Forelimb muscle (tissue), 1 donor: ENCODE data around the gene ALK. TPM values are rescaled to one million over a fixed set of nuclear protein-coding genes. Genes with fewer than 3 reads are reported as not detected.

Experiments
- DNase-seq: peaks from one replicate; pipeline ENCODE4 v3.0.0-alpha.2; 2013; ENCODE audit warnings: low read depth
- polyA plus RNA-seq: library from polyadenylated mRNA; unstranded; fragments of 120-200 nt; gene quantifications from one replicate; pipeline ENCODE4 v1.2.1, GENCODE V29; 2013; ENCODE audit not compliant: insufficient read length

The ALK gene
- polyA plus RNA-seq, 1 donor = 0.03 TPM

DNA sequence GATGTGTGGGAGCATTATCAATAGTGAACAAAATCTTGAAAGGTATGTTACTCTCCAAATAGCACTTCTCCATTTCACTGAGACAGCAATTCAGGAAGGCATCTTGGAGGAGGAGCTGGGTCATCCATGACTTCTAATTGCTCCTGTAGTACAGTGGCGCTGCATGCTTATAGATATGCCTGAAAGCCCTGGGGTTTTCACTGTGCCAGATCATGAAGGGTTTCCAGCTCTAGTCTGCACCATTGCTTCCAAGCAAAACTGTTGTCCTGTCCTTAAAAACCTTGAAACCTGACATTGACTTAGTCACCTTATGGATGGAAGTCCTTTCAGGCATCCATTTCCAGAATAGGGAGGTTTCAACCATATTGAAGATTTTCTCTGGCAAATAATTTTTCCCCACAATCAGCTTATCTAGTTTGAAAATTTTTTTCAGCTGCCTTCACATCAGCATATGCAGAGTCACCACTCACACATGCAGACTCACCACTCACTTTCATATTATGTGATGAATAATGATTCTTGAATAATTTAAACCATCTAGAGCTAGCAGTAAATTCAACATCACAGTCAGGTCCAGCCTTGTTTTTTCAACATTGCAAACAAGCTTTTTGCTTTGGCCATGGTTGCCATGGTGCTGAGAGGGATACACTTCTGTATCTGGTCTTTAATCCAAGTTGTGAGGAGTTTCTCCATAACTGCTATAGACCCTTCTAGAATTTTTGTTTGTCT lies 509.0 kb downstream of the ALK start:
- no peak for DNase-seq

DNA sequence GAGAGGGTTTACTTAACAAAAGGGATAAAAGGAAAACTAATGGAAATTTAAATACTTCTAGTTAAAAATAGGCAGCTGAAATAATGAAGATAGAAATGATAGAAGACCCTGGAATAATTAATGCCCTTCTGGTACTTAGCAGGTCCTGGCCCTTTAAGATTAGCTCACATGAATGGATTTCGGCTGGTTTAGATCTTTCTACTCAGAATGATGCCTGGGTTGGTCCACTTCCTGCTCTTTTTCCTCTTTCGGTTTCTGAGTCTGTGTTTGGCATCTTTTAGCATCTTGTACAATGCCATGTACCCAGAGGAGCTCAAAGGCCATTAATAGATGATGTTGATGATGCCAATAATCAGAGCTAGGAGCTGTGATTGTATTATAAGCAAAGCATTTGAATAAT lies 515.7 kb downstream of the ALK start:
- no peak for DNase-seq

DNA sequence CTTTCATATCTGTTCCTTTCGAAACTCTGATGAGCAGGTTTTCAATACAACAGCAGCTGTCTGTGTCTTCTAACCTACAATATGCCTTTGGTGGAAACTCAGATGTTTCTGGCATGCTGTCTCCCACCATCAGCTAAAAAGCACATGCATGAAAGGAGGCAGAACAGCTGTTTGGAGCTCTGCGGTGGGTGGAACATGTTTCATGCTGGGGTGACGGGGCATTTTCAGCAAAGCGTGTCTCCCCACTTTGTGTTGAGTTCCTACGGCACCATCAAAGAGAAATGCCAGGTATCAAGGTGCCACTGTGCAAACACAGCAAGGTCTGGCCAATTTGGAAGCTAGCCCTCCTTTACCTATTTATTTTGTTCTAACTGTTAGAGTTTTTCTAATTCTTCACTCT lies 516.1 kb downstream of the ALK start:
- DNase-seq = no peak

DNA sequence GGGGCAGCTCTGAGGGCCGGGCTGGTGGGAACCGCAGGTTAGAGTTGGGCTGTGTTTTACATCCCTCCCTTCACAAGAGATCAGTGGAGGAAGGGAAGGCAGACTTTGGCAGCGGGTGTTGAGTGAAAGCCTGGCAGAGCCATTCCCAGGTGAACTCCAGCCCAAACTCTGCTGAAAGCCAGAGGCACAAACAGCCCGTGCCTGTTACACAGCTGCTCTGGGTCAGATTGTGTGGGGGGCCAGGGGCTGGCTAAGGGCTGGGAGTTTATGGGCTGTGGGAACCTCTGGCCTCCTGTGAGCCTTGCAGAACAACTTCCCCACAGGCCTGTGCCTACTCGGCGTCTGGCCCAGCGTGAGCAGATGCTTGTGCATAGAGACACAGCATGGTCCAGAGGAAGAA lies 519.4 kb downstream of the ALK start:
- no peak for DNase-seq

DNA sequence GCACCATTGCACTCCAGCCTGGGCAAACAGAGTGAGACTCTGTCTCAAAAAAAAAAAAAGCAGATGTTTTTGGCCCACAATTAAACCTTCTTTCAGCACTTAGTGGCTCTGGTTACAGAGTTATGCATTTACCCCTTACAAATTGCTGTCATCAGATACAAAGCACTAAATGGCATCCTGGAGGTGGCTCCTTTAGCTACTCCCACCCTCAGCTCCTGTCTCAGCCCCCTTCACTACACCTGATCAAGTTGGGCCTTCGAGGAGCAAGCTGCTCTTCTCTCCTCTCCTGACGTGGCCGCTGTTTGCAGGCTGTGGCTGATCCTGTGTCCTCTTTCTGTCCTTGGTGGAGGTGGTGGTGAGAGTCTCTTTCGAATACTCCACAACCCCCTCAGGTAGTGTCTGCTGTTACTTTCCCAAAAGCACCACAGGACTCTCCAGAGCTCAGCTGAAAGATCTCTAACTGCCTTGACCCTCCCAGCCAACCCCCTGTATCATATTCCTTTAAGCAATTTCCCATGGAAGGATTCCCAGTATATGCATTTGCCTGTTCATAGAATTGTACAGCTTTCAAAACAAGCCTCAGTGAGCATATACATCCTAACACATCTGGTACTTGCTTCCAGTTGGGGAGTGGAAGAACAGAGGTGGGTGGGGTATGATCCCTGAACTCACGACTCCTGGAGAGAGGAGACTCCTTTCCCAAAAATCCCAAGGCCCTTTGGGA lies 520.3 kb downstream of the ALK start:
- DNase-seq = no peak

DNA sequence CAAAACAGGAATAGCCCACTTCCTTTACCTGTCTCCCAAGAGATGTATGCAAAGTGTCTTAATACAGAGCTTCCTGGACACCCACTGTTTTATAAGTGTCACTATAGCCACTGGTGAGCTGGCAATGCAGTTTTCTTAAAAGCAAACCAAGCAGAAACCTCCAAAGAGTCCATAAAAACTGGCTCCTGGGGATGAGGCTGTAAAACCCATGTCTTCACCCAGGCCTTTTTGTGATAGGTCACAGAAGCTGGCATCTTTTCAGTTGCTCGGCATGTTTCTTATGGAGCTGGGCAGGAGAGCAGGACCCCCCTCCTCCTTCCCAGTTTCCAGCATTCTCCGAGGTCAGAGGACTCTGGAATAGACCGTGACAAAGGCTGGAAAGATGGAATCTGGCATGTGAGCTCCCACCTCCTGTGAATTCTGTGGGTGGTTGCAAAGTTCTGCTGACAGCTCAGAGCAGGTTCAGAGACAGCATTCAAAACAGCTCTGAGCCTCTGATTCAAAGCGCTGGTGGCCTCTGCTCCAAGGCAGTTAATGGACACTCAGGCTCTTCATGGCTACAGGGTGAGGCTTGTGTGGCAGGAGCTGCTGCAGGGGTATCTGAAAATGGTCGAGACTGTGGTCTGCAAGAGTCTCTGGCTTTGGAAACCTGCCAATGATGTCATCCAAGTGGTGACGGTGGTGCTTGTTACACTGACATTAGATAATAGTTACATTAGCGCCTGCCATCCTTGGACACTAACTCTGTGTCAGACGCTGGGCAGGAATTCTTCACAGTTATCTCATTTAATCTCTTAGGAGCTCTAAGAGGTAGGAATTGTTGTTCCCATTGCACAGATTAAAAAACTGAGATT lies 522.8 kb downstream of the ALK start:
- no peak for DNase-seq

DNA sequence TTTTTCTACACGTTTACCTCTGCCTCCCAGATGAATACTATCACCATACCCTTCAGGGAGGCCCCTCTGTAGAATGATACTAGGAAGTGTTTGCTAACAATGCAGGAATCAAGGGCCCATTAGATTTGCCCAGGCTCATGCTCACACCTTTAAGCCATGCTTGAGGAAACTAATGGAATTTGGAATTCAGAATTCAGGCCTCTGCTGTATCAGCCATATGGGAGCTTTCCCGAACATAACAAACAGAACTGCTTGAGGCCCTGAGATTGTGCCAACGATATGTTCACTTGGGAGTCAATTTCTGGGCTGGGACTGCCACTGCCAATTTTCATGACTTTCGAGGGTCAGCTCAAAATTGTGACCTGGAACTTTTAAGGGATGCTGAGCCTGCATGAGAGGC lies 523.7 kb downstream of the ALK start:
- no peak for DNase-seq

DNA sequence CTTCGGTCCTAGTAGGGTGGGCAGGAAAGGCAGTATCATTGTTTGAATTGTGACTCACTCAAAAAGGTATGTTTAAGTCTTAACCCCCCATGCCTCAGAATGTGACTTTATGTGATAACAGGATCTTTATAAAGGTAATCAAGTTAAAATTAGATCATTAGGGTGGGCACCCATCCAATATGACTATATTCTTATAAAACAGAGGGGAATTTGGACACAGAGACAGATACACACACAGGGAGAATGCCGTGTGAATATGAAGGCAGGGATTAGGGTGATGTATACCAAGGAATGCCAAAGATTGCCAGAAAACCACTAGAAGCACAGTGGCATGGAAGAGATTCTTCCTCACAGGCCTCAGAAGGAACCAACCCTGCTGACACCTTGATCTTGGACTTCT lies 524.3 kb downstream of the ALK start:
- DNase-seq = no peak

DNA sequence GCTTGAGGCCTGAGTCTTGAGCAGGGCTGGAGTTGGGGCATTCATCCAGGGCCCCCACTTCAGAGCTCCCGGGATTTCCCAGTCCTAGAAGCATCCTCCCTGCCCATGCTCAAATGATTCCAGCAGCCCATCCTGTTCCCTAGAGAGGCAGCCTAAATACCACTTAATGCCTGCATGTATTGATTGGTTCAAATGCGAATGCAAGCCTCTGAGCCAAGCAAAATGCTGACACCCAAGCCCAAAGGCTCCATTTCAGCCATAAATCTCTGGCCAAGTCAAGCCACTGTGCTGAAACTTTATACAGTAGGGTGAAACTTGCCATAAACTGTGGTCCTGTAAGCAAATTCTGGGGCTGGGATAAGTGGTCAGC lies 526.4 kb downstream of the ALK start:
- no peak for DNase-seq

DNA sequence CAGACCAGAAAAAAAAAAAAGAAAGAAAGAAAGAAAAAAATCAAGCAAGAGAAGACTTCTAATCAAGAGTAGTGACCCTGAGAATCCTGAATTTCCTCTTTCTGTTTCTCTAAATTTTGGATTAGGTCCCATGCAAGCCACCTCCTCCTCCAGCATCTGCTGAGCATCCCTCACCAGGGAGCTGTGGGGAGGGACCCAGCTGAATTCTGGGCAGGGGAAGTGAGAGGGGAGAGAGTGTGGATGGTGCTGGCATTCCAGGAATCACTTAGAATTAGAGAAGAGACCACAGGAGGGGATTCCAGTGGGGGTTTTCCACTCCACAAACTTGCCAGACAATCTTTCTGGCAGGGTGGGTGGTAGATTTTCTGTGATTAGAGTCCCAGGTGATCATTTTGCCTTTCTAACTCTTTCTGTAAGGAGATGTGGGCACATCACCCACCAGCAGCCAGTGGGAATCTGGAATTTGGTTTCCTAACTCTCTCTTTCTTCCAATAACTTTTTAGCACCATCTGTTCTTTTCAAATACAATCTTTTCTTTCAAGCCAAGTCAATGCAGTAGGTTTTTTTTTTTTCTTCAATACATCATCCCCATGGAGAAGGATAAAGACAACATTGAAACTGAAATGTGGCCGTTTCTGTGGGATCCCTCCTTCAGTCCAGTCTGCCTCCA lies 526.9 kb downstream of the ALK start:
- DNase-seq = no peak

DNA sequence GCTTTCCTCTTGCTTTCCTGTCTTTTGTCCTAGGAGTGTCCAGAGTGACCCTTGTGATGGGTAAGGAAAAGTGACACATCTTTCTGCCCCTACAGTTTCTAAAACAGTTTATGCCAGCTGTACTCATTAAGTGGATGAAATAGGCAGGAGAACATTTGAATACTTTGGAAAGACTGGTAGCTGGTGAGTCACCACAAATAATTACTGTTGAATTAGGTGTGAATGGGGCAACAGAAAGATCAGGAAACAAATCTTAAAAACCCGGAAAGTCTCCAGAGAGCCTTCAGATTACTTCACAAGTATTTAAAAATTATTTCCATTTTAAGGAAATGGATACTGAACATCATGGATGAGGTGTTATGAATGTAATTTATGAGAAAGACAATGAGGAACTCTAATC lies 527.7 kb downstream of the ALK start:
- no peak for DNase-seq

DNA sequence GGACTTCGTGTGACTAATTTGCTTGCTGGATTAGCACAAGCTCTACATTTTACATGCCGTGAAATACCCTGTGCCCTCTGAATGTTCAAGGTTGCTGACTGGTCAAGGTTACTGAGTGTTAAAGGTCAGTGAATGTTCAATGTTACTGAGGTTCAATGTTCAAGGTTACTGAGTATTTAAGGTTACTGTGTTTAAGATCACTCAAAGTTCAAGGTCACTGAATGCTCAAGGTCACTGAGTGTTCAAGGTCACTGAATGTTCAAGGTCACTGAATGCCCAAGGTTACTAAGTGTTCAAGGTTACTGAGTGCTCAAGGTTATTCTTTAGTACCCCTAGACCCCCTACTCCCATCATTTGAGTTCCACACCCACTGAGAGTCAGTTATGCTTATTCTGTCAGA lies 528.6 kb downstream of the ALK start:
- no peak for DNase-seq

DNA sequence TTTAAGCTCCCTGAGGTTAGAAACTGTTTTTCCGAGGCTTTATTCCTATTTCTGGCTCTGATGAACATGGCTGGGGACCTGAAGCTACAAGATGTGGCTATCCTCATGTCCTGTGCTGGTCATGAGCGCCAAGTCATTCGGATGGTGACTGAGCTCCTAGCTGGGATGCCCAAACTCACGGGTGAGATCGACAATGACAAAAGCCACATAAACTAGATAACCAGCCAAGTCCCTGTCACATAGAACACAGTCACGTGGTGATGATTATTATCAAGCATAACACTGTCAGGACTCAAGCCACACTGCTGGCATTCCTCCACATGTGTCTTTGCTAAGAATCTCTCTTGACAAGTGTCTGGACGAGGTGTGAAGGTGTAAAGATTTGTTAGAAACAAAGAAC lies 531.2 kb downstream of the ALK start:
- DNase-seq = no peak

DNA sequence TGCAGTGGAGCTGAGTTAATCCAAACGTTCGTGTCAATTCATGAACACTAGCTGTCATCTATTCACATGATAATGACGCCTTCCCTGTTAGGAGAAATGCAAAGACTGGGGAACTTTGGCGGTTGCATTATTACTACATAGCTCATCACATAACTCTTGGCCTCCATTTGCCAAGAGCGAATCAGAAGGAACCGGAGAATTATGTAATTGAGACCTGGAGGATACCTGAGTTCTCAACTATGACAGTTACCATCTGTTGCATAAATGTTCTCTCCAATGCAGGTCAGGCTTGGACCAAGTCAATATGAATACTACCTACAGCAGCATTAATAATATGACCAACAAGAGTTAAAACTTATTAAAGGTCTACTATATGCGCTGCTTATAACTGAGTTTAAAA lies 531.7 kb downstream of the ALK start:
- no peak for DNase-seq

DNA sequence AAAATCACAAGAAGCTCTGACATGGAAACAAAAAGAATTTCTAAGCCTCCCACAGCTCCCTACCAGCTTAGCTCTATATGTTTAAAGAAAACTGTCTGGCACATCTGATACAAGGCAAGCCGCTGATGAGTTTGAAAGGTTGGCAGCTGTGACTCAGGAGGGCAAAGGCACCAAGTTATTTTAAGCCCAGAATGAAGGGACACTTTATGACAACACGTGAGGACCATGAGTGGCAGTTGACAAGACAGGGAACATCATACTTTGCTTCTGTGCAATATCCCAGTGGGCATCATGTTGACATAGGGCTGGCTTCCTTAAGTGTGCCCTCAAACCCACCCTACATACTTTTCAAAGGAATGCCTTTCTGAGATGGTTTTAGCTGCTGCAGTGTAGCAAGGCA lies 533.3 kb downstream of the ALK start:
- DNase-seq = no peak

DNA sequence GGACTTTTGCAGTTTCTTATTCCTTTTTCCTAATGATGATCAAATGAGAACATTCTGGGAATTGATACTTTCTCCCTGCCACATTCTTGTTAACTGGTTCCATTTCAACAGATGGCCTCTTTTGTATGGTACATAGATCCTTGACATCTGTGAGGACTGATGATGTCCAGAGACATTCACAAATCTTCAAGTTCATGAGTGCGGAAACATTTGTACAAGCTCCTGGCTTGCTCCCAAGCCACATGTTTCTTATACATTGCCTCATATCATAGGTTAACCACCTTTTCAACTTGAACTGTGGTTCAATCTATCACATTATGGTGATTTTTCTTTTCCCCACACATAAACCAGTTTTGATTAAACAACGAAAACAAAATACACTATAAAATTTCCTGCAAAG lies 538.9 kb downstream of the ALK start:
- DNase-seq = no peak

DNA sequence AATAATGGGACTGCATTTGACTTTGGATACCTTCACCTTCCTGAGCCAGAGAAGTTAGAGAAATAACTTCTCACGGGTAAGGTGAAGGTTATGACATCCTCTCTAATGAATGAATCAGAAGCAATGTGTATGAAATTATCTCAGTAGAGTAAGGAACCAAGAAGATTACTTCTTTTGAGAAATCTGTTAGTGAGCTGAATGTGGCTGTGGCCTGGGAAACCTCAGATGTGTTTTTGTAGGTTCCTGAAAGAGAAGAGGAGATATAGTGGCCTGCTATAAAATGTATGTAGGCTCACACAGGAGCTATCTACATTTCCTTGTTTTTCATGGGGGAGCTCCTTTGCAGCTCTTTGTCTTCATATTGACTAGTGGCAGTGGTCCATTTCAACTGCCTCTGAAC lies 543.6 kb downstream of the ALK start:
- DNase-seq = no peak

DNA sequence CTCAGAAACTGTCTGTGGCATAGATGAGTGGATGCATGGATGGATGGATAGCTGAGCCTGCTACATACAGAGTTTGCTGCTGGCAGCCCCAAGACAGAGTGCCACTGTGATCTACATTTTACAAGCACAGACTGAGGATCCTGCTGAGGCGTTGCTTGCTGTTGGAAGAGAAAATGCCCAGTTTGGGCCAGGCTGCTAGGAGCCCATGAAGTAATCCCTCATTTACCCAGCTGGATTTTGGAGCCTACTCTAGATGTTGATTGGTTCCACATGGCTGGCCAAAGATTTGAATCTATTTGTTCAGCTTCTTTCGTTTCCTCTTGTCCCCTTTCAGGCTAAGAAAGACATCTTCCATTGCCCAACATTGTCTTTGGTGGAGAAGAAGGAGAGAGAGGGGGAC lies 544.8 kb downstream of the ALK start:
- DNase-seq = no peak

DNA sequence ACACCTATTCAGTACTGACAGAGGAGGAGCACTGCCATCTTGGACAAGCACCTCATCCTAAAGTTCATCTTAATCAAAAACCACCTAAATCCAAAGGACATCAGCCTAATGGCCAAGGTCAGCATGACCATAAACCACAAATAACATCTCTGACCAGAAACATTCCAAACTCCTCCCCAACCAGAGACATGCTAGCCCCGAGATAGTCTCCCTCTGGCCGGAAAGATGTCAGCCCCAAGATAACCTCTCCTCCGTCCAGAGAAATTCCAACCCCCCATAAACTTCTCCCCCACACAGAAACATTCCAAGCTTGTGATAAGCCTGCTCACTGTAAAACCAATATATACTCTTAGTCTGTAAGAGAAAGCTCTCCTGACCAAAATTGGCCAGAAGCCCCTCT lies 545.5 kb downstream of the ALK start:
- no peak for DNase-seq

DNA sequence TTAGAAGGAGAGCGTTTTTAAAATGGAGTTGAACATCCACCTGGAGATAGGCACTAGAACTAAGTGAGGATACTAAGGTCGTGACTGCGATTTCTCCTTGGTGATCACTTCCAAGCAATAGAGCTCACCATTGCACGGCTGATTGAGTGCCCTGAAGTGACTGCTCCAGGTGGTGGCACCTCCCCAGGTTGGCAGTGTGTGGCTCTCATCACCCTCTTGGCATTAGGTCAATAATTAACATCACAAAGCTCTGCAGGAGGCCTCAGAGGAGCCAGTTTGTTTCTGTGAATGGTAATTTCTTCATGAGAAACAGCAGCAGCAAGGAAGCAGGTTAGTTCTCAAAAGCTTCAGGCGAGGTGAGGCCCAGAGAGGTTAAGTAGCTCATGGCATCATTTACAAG lies 546.6 kb downstream of the ALK start:
- no peak for DNase-seq

DNA sequence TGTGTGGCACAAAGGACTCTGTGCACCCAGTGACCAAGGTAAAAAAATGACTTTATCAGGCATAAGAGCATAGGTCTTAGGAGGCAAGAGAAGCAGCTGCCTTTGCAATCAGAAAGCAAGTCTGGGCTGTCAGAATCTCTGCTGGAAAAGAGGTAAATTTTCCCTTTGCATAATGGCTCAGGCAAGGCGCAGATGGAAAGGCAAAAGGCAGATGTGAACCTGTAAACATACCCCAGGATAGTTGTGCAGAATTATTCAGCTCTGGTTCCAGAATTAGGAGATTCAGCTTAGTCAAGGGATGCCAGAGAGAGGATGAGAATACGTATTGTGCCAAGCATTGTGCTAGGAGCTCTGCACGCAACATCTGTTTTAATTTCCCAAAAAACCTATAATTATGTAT lies 547.5 kb downstream of the ALK start:
- DNase-seq = no peak

DNA sequence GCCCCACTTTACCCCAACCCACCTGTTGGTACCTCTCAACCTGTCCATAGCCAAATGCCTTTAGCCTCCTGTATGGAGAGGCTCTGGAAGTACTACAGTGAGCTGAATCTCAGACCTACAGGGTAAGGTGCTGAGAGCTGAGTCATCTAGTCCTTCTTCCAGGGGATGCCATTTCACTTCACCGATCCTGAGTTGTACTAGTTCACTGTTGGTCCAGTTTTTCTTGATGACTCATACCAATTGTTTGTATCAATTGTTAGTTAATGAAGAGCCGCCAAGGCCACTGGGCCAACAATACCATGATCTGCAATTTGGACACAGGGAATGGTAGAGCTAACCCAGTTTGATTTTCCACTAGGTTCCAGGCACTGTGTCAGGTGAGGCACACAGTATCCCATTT lies 549.2 kb downstream of the ALK start:
- DNase-seq = no peak
